GM12873 (cell line): ENCODE results near the gene SFTA2.

Experiments
- TF ChIP-seq, protein P1 (sequence below): IDR thresholded peaks from 2 replicates; pipeline ENCODE4 v1.5.1; 2012; ENCODE audit warnings: low read depth, mild to moderate bottlenecking, moderate library complexity, low read length, control low read depth; ENCODE audit not compliant: insufficient read depth; ENCODE audit errors: missing control alignments

Gene SFTA2

DNA sequence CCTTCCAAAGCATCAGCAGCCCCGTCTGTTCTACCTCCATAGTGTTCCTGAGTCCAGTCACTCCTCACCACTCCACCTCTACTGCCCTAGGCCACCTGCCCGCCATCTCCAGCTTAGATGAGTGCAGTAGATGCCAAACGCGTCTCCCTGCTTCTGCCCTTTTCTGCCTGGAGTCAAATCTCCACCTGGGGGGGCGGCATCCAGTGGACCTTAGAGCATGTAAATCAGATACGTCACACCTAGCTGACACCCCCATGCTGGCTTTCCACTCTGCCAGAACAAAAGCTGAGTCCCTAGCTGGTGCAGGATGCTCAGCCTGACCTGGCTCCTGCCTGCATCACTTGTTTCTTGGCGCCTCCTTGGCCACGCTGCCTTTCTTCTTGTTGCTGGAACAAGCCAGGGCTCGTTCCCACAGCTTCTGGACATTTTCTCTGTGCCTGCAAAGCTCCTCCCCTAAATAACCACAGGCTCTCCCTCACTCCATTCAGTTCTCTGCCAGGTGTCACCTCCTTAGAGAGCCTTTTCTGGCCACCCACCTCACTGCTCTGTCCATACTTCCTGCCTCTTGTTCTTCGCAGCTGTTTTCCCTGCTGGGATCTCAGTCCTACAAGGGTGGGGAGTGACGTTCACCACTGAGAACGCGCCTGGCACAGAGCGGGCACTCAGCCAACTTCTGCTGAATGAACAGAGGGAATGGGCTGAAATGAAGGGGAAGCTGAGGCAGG is 41.9 kb downstream of the SFTA2 start:
- TF ChIP-seq, protein P1, sequence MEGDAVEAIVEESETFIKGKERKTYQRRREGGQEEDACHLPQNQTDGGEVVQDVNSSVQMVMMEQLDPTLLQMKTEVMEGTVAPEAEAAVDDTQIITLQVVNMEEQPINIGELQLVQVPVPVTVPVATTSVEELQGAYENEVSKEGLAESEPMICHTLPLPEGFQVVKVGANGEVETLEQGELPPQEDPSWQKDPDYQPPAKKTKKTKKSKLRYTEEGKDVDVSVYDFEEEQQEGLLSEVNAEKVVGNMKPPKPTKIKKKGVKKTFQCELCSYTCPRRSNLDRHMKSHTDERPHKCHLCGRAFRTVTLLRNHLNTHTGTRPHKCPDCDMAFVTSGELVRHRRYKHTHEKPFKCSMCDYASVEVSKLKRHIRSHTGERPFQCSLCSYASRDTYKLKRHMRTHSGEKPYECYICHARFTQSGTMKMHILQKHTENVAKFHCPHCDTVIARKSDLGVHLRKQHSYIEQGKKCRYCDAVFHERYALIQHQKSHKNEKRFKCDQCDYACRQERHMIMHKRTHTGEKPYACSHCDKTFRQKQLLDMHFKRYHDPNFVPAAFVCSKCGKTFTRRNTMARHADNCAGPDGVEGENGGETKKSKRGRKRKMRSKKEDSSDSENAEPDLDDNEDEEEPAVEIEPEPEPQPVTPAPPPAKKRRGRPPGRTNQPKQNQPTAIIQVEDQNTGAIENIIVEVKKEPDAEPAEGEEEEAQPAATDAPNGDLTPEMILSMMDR, result no peak

DNA sequence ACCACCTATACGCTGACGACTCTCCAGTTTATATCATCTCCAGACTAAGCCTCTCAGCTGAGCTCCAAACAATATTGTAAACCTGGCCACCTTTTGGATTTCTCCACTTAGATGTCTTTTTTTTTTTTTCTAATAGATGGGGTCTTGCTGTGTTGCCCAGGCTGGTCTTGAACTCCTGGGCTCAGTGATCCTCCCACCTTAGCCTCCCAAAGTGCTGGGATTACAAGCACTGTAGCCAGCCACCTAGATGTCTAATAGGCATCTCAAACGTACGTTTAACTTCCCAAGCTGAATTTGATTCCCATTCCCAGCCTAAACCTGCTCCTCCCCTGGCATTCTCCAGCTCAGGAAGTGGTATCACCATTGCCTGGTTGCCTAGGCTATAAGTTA is 42.5 kb downstream of the SFTA2 start:
- TF ChIP-seq, protein P1, result no peak

DNA sequence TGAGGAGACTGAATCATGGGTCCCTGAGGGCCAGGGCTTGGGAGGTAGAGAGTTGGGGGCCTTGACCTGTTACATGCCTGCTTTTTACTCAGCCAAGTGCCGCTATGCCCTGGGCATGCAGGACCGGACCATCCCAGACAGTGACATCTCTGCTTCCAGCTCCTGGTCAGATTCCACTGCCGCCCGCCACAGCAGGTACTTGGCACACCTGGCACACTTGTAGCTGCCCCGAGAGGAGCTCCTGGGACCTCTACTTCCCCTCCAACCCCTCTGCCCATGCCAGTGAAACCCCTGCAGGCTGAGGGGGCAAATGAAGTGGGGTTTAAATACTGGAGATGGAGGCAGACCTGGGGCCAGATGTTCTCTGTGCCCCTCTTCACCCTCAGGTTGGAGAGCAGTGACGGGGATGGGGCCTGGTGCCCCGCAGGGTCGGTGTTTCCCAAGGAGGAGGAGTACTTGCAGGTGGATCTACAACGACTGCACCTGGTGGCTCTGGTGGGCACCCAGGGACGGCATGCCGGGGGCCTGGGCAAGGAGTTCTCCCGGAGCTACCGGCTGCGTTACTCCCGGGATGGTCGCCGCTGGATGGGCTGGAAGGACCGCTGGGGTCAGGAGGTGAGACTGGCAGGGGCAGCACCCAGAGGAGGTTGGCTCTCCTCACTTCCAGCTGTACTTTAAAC is 43.0 kb downstream of the SFTA2 start:
- TF ChIP-seq, protein P1, result no peak

DNA sequence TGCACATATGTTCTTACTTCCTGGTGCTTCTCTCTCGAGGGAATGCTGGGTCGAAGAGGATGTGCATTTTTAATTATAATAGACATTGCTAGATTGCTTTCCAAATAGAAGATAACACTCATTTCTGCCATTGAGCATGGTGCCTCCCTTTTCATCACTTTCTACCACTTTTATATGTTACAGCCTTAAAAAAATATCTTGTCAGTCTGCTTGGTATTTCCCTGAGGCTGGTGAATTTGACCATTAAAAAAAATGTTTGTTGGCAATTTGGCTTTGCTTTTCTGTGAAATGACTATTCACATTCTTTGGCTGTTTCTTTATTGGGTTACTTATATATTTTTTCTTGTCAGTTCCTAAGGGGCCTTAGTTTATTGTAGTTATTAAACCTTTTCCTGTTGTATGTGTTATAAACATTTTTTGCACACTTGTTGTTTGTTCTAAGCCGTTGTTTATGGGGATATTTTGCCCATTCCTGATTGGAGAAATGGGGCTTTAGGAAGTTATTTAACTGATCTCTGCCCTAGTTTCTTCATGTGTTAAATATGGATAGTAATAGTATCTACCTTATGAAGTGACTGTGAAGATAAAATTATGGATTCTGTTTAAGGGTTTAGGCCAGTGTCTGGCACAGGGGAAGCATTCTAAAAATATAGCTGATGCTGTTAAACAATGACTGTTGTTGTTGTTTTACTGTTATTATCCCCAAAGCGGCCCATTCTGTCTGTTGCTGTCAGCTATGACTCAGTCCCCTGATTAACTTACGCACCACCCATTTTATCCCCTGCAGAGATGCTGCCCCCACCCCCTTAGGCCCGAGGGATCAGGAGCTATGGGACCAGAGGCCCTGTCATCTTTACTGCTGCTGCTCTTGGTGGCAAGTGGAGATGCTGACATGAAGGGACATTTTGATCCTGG is 43.8 kb downstream of the SFTA2 start:
- TF ChIP-seq, protein P1, result no peak

DNA sequence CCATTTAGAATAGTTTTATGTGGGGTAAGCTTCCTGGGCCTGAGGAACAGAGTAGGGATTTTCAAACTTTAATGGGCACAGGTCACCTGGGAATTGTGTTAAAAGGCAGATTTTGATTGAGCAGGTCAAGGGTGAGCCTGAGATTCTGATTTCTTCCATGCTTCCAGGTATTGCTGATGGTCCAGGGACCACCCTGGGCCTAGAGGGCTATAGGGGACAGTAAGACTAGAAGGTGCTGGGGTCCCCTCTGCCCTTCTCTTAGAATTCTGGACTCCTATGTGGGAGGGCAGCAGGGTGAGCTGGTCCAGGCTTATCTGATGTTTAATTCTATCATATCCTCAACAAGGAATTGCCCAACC is 45.1 kb downstream of the SFTA2 start:
- TF ChIP-seq, protein P1, result no peak

DNA sequence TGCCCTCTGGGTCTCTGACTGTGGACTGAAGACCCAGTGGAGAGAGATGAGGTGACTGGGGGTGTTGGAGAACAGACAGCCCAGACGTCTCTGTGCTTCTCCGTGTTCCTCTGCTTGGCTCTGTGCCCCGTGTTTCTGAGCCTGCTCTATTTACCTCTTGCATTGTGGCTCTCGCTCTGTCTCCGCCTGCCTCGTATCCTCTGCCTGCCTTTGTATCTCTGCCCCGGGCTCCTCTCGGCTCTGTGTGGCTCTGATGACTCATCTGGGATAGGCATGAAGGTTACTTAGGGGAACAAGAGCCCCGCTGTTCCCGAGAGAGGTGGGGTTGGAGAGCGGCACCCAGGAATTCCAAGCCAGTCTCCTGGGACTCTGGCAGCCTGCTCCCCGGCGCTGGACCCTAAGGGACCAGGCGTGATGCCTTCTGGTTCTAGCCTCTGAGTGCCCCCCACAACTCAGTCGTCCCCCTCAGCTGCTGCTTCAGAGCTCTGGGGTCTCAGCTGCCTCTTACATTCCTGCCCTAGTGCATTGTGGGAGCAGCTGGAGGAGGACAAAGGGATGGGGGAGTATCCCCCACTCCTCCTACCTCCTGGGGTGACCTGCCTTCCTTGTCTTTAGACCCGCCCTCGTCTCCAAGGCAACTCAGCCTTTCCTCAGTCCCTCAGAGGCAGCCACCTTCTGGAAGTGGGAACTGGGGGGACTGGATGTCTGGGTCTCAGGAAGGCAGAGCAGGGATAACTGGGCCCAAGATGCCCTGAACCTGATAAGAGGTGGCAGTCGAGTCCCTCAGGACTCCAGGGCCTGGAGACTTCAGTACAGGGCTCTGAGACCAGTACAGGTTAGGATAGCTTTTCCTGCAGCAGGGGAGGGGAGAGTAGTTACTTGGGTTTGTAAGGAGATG is 45.7 kb downstream of the SFTA2 start:
- TF ChIP-seq, protein P1, result no peak
